Effector memory CD4-positive, alpha-beta T cell (primary cell): ENCODE measurements around the gene ETV6.

Experiments
- DNase-seq, 3 donors: peaks; one replicate each; pipeline ENCODE4 v3.0.0-alpha.2; 2020
- H3K27ac ChIP-seq: 2 replicates; pipeline ENCODE4 v1.7.0; 2013; ENCODE audit warnings: mild to moderate bottlenecking, low read length, moderate library complexity; ENCODE audit not compliant: insufficient read depth, poor library complexity, severe bottlenecking
- H3K27me3 ChIP-seq: replicated peaks from 2 replicates; pipeline ENCODE4 v1.7.0; 2013; ENCODE audit warnings: mild to moderate bottlenecking, low read length; ENCODE audit not compliant: insufficient read depth, control insufficient read depth, poor library complexity, severe bottlenecking
- H3K36me3 ChIP-seq: 2 replicates; pipeline ENCODE4 v1.7.0; 2013; ENCODE audit warnings: mild to moderate bottlenecking, low read length, moderate library complexity; ENCODE audit not compliant: control insufficient read depth, insufficient read depth
- H3K4me1 ChIP-seq: 2 replicates; pipeline ENCODE4 v1.7.0; 2013; ENCODE audit warnings: low read length, mild to moderate bottlenecking; ENCODE audit not compliant: control insufficient read depth, insufficient read depth, poor library complexity, severe bottlenecking
- H3K4me3 ChIP-seq: 2 replicates; pipeline ENCODE4 v1.7.0; 2013; ENCODE audit warnings: low read length, low read depth, mild to moderate bottlenecking; ENCODE audit not compliant: insufficient read depth, poor library complexity, severe bottlenecking
- H3K9me3 ChIP-seq: 2 replicates; pipeline ENCODE4 v1.7.0; 2013; ENCODE audit warnings: mild to moderate bottlenecking, low read length, moderate library complexity; ENCODE audit not compliant: control insufficient read depth

Gene ETV6

DNA sequence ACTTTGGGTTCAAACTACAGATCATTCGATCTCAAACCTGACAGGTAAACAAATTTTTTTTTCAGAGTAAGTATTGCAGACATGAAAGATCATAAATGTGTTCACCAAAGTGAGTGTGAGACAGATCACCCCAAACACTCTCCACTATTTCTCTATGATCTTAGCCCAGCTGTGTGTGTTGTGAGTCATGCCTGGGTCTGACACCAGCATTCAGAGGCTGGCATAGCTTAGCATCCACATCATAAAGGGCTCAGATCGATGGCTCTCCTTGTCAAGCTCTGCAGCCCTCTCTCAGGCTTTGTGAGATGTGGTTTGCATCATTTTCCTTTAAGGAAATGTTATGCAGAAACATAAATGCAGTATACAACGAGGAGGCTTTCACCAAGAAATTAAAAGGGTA is 164.9 kb downstream of the ETV6 start:
- Histone ChIP-seq H3K9me3 (no peaks in the 10 kb centered on the region), H3K4me1 (peaks cover 7% of the 10 kb centered on the region), H3K27me3 (no peaks in the 10 kb centered on the region), H3K4me3 (no peak overlapping the region), H3K36me3 (no peaks in the 10 kb centered on the region), H3K27ac (no peak overlapping the region)
- DNase-seq, result no peak

GRCh38 chr12:11815397-11815796 is 165.9 kb downstream of the ETV6 start:
- H3K27ac ChIP-seq, result no peak overlapping the region
- H3K27me3 ChIP-seq, result no peaks in the 10 kb centered on the region
- no peaks in the 10 kb centered on the region for H3K36me3 ChIP-seq
- H3K9me3 ChIP-seq, result no peaks in the 10 kb centered on the region
- no peak for DNase-seq
- H3K4me1 ChIP-seq, result peaks cover 7% of the 10 kb centered on the region
- H3K4me3 ChIP-seq, result no peak overlapping the region

- Histone ChIP-seq H3K27ac (no peak overlapping the region), H3K4me1 (peaks cover 11% of the 10 kb centered on the region), H3K4me3 (no peak overlapping the region), H3K36me3 (no peaks in the 10 kb centered on the region), H3K9me3 (no peaks in the 10 kb centered on the region), H3K27me3 (no peaks in the 10 kb centered on the region)
- no peak for DNase-seq
Measured at GRCh38 chr12:11819643-11820042, 170.2 kb downstream of the ETV6 start.

GRCh38 chr12:11820476-11820875 is 171.0 kb downstream of the ETV6 start:
- Histone ChIP-seq H3K27ac (no peak overlapping the region), H3K4me1 (peaks cover 11% of the 10 kb centered on the region), H3K36me3 (no peaks in the 10 kb centered on the region), H3K4me3 (no peak overlapping the region), H3K27me3 (no peaks in the 10 kb centered on the region), H3K9me3 (no peaks in the 10 kb centered on the region)
- DNase-seq, result no peak

DNA sequence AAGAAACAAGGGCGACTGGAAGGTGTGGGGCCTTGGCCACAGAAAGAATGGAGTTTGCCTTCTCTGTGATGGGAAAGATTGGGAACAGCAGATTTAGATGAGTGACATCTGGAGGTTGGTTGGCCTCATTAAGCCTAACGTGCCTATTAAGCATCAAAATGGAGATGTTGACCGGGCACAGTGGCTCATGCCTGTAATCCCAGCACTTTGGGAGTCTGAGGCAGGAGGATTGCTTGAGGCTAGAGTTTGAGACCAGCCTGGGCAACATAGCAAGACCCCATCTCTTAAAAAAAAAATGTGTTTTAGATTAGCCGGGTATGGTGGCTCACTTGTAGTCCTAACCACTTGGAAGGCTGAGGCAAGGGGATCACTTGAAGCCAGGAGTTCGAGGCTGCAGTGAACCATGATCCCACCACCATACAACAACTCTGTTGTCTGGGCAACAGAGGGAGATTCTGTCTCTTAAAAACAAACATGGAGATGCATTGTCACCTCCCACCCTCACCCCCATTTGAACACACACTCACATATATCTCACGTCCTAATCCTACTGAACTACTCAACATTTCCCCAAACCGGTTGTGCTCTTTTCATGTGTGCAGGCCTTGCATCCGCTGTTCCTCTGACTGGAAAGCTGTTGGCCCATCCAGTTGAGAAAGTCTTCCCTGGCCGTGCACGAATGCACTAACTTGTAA is 172.1 kb downstream of the ETV6 start:
- H3K9me3 ChIP-seq, result no peaks in the 10 kb centered on the region
- no peaks in the 10 kb centered on the region for H3K27me3 ChIP-seq
- H3K4me3 ChIP-seq, result no peak overlapping the region
- peaks cover 11% of the 10 kb centered on the region for H3K4me1 ChIP-seq
- DNase-seq, result no peak
- H3K36me3 ChIP-seq, result no peaks in the 10 kb centered on the region
- peak overlapping the region; percentile 4 for H3K27ac ChIP-seq

DNA sequence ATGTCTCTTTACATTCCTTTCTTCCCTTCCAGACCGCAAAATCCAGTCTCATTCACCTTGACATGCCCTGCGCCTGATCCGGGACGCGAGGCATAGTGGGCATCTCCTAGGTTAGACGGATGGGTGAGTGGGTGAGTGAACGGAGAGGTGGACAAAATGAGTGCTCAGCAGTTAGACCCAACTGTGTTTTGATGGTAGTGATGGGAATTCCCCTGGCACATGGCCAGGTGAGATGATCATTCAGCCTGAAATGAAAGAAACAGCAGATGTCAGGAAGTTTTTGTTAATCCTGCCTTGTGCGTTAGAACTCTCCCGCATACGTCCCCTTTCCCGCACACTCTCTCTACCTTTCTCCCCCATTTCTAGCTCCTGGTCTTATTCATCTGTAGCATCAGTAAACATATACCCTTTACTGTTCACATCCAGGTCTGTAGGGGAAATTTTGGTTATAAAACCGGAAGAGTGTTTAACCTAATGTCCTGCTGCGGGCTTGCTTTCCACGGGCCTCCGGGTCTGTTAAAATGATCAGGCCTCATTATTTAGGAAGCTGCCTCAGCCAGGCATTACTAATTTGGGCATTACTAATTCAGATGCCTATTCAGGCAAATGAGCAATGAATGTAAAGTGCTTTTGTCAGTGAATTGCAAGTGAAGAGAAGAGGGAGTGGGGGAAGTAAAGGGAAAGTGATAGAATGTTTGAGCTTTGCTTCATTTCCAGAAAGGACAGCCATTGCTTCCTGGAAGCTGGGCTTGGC is 172.8 kb downstream of the ETV6 start:
- Histone ChIP-seq H3K4me1 (peaks cover 11% of the 10 kb centered on the region), H3K27me3 (no peaks in the 10 kb centered on the region), H3K36me3 (no peaks in the 10 kb centered on the region), H3K4me3 (no peak overlapping the region), H3K9me3 (no peaks in the 10 kb centered on the region), H3K27ac (peak overlapping the region; percentile 4)
- DNase-seq, result peak; percentile 6 to 47 (median 41)

DNA sequence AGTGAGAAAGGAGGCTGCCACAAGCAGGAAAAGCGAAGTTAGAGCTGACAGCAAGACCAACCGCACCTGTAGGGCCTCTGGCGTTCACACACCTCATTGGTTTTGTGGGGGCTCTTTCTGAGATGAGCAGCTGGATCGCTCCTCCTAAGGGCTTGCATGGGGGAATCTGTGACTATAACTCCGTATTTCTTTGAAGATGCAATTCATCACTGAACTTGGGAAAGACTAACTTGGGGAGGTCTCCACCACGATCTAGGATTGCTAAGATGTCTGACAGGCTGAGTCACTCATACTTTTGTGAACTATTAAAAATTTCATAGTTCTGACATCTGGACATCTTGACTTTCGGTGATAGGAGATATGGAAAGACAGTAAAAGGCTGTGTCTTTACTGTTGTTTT is 173.6 kb downstream of the ETV6 start:
- H3K27me3 ChIP-seq, result no peaks in the 10 kb centered on the region
- no peak overlapping the region for H3K4me3 ChIP-seq
- H3K36me3 ChIP-seq, result no peaks in the 10 kb centered on the region
- H3K9me3 ChIP-seq, result no peaks in the 10 kb centered on the region
- H3K4me1 ChIP-seq, result peaks cover 11% of the 10 kb centered on the region
- DNase-seq, result no peak
- H3K27ac ChIP-seq, result no peak overlapping the region

DNA sequence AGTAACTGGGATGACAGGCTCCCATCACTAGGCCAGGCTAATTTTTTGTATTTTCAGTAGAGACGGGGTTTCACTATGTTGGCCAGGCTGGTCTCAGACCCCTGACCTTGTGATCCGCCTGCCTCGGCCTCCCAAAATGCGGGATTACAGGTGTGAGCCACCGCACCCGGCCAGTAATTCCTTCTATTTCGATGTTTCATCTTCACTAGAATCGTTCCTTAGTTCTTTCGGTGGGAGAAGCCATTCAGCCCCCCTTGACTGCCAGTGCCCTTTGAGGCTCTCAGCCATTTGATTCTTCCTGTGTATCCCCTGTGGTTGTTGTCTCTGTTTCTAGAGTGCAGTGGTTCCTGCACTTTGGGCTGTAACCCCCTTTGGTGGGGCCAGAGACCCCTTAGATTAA is 174.1 kb downstream of the ETV6 start:
- H3K27ac ChIP-seq, result no peak overlapping the region
- H3K4me1 ChIP-seq, result peaks cover 11% of the 10 kb centered on the region
- no peak for DNase-seq
- H3K4me3 ChIP-seq, result no peak overlapping the region
- no peaks in the 10 kb centered on the region for H3K9me3 ChIP-seq
- no peaks in the 10 kb centered on the region for H3K36me3 ChIP-seq
- no peaks in the 10 kb centered on the region for H3K27me3 ChIP-seq

GRCh38 chr12:11824069-11824468 is 174.6 kb downstream of the ETV6 start:
- Histone ChIP-seq H3K9me3 (no peaks in the 10 kb centered on the region), H3K27ac (no peak overlapping the region), H3K4me1 (peaks cover 11% of the 10 kb centered on the region), H3K36me3 (no peaks in the 10 kb centered on the region), H3K27me3 (no peaks in the 10 kb centered on the region), H3K4me3 (no peak overlapping the region)
- DNase-seq, result no peak

DNA sequence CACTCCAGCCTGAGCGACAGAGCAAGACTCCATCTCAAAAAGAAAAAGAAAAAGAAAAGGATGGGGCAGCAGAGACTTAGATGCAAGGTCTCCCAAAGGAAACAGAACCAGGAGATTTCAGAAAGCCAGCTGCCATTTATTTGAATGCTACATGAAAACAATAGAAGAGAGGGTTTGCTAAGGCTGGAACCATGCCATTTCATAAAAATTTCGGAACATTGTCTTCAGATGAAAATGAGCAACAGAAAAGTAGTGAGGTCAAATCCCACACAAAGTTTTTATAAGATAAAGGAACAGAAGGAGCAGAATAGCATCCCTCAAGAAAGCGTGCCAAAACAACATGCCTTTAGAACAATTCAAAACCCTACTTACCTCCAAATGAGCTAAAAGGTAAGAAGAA is 175.3 kb downstream of the ETV6 start:
- peaks cover 11% of the 10 kb centered on the region for H3K4me1 ChIP-seq
- H3K9me3 ChIP-seq, result no peaks in the 10 kb centered on the region
- no peaks in the 10 kb centered on the region for H3K36me3 ChIP-seq
- no peak overlapping the region for H3K4me3 ChIP-seq
- DNase-seq, result no peak
- H3K27ac ChIP-seq, result no peak overlapping the region
- H3K27me3 ChIP-seq, result no peaks in the 10 kb centered on the region
